GM18511 (cell line): ENCODE results near the gene ABHD18.
"Not testable (repeated sequence)": the region's sequence is repeated elsewhere in the genome, so short reads cannot be mapped to it uniquely, and the experiment has no call there.

Experiments
- ATAC-seq: cut with Tn5 transposase; IDR thresholded peaks from one replicate; pipeline ENCODE4 v1.9.1; 2021; ENCODE audit warnings: mild to moderate bottlenecking, moderate library complexity; ENCODE audit not compliant: unreplicated experiment

ABHD18 gene

DNA sequence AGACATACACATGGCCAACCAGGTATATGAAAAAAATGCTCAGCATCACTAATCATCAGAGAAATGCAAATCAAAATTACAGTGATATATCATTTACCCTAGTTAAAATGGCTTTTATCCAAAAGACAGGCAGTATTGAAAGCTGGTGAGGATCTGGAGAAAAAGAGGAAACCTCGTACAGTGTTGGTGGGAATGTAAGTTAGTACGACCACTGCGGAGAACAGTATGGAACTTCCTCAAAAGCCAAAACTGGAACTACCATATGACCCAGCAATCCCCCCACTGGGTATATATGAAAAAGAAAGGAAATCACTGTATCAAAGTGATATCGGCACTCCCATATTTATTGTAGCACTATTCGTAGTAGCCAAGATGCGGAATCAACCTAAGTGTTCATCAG, 23.4 kb downstream of the ABHD18 start:
- no peak for ATAC-seq

DNA sequence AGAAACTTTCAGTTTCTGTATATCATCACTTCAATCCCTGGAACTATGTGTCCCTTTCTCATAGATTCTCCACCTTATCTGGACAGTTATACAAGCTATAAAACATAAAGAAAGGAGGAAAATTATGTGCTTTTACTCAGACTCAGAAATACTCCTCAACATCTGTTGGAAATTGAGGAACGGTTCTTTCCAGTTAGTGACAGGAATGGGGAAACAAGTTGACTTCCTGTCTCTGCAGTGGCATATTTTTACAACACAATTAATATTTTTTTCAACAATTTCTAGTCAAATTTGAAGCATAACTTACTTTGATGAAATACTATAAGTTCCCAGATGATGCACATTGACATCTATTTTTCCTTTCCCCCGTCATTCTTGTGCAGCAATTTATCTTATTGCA, 27.9 kb downstream of the ABHD18 start:
- ATAC-seq: no peak

DNA sequence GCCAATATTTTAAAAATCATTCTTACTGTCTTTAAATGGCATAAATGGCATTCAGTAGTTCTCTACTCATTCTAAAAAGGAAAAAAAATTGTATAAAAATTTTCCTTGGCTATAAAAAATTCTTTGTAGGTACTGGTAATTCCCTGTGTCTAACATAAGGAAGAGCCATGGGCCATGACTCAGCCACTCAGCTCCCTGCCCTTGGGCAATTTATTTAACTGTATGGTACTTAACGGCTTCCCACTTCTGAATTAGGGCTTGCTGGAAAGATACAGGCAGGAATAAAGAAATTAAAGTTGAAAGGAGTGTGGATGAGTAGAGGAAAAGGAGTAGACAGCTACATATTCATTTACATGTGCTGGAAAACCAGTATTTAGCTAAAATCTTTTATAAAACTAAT, 30.6 kb downstream of the ABHD18 start:
- ATAC-seq: no peak

DNA sequence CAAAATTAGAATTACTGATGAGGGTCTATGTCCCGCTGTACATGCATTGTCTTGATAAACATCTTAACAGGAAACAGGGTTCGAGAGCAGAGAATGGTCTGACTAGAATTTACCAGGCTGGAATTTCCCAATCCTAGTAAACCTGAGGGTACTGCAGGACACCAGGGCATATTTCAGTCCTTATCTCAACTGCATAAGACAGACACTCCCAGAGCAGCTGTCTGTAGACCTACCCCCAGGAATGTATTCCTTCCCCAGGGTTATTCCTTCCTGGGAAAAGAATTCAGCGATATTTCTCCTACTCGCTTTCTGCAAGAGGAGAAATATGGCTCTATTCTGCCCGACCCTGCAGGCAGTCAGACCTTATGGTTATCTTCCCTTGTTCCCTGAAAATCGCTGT, 31.3 kb downstream of the ABHD18 start:
- ATAC-seq: not testable (repeated sequence)

DNA sequence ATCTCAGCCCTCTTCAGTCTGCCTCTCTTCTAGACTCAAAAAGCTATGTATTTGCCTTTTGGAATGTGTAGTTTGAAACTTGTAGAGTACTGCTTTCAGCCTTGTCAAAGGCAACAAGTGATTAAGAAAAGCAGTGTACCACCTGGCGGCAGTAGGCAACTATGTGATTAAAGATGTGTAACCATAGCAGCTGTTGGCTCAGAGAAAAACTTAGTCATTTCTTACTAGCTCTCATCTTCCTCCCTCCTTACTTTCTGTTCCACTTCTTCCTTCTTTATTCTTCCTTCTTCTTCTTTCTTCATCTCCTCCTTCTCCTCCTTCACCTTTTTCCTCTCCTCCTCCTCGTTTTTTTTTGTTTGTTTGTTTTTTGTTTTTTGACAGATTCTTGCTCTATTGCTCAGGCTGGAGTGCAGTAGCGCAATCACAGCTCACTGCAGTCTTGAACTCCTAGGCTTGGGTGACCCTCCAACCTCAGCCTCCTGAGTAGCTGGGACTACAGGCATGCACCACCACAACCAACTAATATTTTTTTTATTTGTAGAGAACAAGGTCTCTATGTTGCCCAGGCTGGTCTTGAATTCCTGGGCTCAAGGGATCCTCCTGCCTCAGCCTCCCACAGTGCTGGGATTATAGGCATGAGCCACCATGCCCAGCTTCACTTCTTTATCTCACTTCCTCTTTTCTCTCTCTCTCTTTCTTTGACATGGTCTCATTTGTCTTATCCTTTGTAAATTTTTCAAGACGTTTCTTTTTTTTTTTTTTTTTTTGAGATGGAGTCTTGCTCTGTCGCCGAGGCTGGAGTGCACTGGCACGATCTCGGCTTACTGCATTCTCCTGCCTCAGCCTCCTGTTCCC, 32.6 kb downstream of the ABHD18 start:
- ATAC-seq: peak; percentile 98

DNA sequence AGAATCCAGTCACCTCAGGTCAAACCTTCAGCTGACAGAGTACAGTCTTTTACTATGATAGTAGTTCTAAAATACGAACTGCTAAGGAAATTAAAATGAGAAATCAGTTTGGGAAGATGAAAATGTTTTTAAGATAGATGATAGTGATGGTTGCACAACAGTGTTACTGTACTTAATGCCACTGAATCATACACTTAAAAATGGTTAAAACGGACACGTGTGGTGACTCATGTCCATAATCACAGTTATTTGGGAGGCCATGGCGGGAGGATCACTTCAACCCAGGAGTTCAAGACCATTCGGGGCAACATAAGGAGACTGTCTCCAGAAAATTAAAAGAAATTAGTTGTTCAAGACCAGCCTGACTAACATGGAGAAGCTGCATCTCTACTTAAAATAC, 41.4 kb downstream of the ABHD18 start:
- ATAC-seq: no peak

DNA sequence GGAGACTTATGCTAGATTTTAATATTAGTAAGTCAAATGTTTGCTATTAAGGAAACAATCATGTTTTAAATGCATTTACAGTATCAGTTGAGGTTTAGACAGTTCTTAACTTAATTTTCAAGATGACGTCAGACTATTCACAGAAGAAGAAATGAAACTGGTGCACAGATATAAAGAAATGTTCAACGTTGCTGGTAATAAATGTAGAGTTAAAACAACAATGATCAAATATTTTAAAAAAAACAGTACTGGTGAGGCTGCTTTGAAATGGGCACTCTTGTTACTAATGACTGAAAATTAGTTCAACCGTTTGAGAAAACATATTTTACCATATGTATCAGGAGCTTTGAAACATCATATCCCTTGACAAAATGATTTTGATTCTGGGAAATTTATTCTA, 44.2 kb downstream of the ABHD18 start:
- no peak for ATAC-seq

DNA sequence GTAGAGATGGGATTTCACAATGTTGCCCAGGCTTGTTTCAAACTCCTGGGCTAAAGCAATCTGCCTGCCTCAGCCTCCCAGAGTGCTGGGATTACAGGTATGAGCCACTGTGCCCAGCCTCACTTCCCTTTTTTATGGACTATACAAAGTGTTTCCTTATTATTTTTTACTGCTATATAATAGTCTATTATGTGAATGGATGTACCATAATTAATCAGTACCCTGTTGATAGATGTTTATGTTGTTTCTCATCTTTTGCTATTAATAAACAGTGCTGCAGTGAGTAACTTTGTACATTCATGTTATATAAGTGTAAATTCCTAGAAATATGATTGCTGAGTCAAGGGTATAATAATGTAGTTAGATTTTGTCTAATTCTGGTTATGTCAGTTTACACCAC, 60.1 kb downstream of the ABHD18 start:
- no peak for ATAC-seq

DNA sequence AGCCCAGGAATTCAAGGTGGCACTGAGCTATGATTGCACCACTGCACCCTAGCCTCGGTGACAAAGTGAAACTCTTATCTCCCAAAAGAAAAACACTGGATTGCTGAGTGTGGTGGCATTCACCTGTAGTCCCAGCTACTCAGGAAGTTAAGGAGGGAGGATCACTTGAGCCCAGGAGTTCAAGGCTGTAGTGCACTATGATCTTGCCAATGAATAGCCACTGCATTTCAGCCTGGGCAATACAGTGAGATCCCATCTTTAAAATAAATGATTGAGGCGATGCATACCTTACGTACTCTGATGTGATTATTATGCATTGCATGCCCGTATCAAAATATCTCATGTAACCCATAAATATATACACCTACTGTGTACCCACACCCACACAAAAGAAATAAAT, 64.7 kb downstream of the ABHD18 start:
- no peak for ATAC-seq

DNA sequence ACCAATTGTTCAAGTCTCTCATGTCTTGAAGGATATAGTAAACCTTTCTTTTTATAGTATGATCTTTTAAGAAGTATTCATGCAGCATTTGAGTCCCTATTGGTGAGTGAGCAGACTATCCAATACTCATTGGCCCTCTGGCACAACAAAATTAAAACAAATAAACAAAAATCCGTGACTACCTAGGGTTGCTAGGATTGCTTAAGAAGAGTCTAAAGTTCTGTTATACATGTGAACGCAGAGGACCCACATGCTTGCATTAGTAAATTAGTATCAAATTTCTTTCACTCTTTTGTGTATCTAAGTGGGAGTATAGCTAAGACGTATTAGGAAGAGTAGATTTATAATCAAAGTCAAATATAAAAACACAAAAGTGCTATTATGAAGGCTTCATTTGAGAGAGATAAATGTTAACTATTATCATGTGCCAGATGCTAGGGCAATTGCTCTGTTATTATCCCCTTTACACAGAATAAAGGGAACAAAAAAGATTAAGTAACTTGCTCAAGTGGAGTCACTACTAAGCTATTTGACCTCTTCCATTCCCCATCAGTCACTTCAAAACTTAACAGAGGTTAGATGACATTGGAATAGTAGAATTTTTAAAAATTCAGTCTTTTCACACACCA, 66.7 kb downstream of the ABHD18 start:
- ATAC-seq: no peak

DNA sequence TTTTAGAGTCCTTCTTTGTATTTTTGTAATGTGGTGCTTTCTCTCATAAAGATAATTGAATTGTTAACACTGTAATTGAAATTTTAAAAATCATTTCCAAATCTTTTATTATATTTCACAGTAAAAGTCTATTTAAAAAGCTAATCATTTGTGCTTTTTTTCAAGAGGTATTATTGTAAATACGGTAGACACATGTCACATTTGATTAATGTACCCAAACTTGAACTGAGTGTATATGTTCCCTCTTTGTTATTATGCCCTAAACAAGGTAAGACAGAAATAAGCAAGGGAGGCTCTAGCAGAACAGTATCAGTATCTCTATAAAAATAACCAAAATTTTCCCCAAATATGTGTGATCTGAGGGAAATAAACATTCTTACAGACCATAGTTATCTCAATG, 74.4 kb downstream of the ABHD18 start:
- no peak for ATAC-seq

DNA sequence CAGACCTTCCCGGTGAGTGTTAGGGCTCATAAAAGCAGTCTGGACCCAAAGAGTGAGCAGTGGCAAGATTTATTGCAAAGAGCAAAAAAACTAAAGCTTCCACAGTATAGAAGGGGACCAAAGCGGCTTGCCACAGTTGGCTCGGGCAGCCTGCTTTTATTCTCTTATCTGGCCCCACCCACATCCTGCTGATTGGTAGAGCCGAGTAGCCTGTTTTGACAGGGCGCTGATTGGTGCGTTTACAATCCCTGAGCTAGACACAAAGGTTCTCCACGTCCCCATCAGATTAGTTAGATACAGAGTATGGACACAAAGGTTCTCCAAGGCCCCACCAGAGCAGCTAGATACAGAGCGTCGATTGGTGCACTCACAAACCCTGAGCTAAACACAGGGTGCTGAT, 81.8 kb downstream of the ABHD18 start:
- not testable (repeated sequence) for ATAC-seq

DNA sequence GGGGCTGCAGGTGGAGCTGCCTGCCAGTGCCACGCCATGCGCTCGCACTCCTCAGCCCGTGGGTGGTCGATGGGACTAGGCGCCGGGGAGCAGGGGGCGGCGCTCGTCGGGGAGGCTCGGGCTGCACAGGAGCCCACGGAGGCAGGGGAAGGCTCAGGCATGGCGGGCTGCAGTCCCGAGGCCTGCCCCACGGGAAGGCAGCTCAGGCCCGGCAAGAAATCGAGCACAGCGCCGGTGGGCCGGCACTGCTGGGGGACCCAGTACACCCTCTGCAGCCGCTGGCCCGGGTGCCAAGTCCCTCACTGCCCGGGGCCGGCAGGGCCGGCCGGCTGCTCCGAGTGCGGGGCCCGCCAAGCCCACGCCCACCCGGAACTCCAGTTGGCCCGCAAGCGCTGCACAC, 82.3 kb downstream of the ABHD18 start:
- not testable (repeated sequence) for ATAC-seq

DNA sequence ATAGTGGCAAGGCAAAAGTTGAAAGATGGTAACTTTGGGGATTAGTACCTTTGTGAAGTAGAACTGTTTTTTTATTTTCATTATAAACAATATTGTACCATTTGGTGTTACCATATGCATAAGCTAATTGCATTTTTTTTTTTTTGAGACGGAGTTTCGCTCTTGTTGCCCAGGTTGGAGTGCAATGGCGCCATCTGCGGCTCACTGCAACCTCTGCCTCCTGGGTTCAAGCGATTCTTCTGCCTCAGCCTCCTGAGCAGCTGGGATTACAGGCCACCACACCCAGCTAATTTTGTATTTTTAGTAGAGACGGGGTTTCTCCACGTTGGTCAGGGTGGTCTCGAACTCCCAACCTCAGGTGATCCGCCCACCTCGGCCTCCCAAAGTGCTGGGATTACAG, 86.0 kb downstream of the ABHD18 start:
- not testable (repeated sequence) for ATAC-seq

DNA sequence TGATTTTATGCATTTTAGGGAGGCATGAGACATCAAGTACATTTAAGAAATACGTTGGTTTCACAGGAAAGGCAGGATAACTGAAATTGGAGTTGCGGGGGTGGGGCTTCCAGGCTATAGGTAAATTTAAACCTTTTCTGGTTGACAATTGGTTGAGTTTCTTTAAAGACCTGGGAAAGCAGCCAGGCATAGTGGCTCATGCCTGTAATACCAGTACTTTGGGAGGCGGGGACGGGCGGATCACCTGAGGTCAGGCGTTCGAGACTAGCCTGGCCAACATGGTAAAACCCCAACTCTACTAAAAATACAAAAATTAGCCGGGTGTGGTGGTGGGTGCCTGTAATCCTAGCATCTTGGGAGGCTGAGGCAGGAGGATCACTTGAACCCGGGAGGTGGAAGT, 89.7 kb downstream of the ABHD18 start:
- ATAC-seq: not testable (repeated sequence)

DNA sequence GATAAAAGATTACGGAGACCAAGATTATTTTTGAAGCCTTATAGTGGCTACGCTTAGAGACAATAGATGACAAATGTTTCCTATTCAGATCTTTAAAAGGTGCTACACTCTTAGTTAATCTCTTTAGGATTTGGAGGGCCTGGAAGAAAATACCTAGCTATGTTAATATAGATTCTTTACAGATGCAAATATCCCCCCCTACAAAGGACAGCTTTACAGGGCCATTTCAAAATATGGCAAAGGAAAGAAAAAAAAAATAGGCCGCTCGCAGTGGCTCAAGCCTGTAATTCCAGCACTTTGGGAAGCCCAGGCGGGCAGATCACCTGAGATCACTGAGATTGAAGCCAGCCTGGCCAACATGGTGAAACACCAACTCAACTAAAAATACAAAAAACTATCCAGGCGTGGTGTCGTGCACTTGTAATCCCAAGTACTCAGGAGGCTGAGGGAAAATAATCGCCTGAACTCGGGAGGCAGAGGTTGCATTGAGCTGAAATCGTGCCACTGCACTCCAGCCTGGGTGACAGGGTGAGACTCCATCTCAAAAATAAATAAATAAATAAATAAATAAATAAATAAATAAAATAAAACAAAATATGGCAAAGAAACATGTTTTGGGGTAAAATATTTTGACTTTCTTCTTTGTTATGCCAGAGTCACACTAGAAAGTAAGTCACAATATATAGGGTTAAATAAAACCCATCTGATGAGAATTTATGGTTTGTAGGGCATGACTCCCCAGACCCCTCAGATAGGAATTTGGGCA, 90.4 kb downstream of the ABHD18 start:
- ATAC-seq: not testable (repeated sequence)

DNA sequence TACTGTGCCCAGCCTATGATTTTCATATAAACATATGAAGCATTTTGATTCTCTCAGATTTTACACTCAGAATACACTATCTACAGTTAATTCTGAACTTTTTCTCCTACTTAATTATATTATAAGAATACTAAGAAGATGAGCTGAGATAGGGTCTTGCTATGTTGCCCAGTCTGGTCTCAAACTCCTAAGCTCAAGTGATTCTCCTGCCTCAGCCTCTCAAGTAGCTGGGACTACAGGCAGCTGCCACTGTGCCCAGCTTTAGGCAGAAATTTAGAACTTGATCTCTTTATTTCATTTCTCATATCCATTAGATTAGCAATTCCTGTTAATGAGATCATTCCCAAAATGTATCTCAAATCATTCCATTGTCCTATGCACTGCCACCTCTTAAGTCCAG, 91.2 kb downstream of the ABHD18 start:
- ATAC-seq: no peak

DNA sequence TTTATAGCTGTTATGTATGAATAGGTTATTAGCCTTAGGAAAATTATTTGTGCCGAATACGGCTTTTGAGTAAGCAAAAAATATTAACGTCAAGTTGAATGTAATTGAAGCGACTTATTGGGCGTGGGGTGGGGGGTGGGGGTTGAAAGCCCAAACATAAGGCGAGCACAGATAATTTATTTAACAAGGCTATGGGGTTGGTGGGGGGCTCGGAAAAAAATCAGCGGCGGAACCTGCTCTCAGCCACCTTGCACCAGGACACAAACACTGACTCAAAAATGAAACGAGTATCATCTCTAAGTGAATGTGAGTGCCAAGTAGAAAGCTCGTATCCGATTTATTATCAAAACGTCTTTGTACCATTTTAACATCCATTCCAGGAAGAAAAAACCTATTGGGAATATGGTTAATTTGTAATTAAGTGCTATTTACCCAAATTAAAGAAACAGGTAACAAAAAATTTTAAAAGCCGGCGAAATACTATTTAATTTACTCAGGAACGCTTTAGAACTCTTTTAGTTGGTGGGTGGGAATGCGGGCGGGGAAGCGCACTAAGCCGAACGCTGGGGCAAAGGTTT, 95.0 kb downstream of the ABHD18 start:
- ATAC-seq: no peak

DNA sequence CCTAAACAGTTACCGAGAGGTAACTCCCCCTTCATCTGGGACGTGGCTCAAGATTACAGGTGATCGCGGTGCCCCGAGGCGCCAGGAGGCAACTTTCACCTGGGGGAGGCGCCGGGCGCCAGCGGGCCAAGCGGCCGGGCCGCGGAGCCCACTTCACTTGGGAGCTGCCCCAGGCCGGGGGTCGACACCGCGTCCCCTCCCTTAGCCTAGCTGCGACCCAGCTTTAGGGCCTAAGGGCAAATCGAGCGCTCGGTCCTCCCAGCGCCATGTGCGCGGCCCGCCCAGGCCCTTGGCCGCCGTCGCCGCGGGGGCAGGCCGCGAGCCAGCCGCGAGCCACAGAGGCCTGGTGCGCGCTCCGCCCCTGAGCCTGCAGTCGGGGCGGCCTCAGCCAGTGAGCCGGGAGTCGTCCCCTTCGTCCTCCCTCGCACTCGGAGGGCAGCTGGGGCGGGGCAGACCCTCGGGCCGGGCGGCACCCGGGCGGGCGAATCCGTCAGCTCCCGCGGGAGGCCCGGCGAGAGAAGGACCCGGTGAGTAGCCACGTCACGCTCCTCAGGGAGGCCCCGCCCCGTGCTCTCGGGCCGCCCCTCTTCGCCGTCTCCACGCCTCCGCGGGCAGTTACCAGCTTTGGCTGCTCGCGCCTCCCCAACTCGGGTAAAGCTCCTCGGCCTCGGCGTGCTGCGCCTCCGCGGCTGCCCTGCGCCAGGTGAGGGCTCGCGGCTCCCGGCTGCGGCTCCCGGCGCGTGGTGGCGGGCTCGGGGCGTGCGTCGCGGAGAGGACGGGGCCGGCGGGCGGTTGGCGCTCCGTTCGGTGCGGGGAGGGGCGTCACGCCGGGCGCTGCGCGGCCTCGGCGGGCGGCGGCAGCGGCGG, 95.7 kb downstream of the ABHD18 start, which contains the start of gene LARP1B:
Gene LARP1B, plus strand, starts transcription at position 614 of the 867 bp plus-strand sequence. CDS start 13,640 bp downstream, outside the sequence.
- peak; percentile 89 for ATAC-seq
